Activated naive CD8-positive, alpha-beta T cell (primary cell): Measurements from ENCODE around the gene TANGO2.

Source experiments
- H3K27ac Mint-ChIP-seq: one replicate; pipeline ENCODE4 v1.8.0; 2021; ENCODE audit warnings: mixed read lengths
- H3K27me3 Mint-ChIP-seq: one replicate; pipeline ENCODE4 v1.8.0; 2021; ENCODE audit warnings: mixed read lengths
- H3K36me3 Mint-ChIP-seq: one replicate; pipeline ENCODE4 v1.8.0; 2021; ENCODE audit warnings: mixed read lengths
- H3K4me1 Mint-ChIP-seq: one replicate; pipeline ENCODE4 v1.8.0; 2021; ENCODE audit warnings: low read depth, mixed read lengths
- H3K4me3 Mint-ChIP-seq: one replicate; pipeline ENCODE4 v1.8.0; 2021; ENCODE audit warnings: mild to moderate bottlenecking, mixed read lengths
- H3K9me3 Mint-ChIP-seq: one replicate; pipeline ENCODE4 v1.8.0; 2021; ENCODE audit warnings: low read depth, mixed read lengths

The TANGO2 gene

DNA sequence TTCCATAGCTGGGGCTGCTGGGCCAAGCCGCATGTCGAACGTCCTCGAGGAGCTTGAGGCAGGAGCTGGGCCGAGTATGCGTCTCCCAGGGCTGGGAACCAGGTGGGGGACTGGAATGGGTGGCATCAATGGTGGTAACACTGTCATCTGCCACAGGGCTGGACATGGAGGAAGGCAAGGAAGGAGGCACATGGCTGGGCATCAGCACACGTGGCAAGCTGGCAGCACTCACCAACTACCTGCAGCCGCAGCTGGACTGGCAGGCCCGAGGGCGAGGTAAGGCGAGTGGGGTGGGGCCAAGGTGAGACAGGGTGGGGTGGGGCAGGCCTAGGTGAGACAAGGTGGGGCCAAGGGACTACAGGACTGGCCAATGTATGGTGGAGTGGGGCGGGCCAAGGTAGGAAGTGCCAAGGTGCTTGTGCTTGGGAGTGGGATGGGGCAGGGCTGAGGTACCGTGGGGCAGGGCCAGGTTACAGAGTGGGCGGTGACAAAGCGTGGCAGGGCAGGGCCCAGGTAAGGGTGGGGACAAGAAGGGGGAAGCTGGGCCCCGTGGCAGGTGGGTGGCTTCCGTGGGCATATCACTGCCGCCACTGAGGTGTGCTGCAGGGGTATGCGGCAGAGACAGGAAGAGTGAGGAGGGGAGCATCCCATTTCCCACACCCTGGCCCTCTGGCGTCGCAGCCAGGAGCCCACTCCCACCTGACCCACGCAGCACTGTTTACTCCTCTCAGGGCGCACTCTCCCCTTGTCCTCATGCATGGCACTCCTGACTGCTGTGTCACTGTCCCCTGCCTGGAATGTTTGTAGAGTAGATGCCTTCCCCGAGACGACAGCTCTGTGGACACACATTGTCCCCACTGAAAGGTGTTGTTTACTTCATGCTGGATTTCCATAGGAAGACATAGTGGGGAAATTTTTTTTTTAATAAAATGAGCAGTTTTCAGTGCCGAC, 31.7 kb downstream of the TANGO2 start:
- H3K36me3 Mint-ChIP-seq = peaks cover 9% of the 10 kb centered on the region
- H3K27me3 Mint-ChIP-seq = no peaks in the 10 kb centered on the region
- H3K9me3 Mint-ChIP-seq = no peaks in the 10 kb centered on the region
- no peak overlapping the region for H3K27ac Mint-ChIP-seq
- H3K4me1 Mint-ChIP-seq = peaks cover under 1% of the 10 kb centered on the region
- H3K4me3 Mint-ChIP-seq = no peak overlapping the region

DNA sequence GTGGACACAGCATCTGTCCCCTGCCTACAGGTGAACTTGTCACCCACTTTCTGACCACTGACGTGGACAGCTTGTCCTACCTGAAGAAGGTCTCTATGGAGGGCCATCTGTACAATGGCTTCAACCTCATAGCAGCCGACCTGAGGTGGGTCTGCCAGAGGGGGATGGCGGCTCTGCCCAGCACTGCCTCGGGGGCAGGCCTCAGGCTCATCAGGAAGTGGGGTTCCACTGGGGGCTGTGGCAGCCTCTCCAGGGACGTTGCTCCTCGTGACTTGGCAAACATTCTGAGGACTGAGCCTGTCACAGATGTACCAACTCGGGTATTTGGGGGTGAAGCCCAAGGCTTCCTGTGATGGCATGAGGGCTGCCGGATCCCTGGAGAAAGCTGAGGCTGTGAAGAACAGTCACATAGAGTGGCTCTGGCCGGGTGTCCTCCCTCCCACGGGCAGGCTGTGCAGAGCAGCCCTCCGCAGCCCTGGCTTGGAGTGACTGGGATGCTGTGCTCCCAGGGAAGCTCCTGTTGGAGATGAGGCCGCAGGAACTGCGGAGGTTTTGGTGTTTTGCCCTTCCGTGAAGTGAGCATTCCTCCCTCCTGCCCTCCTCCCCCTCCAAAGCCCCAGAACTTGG, 32.6 kb downstream of the TANGO2 start:
- H3K9me3 Mint-ChIP-seq = no peaks in the 10 kb centered on the region
- no peaks in the 10 kb centered on the region for H3K4me1 Mint-ChIP-seq
- no peak overlapping the region for H3K27ac Mint-ChIP-seq
- H3K4me3 Mint-ChIP-seq = no peak overlapping the region
- H3K27me3 Mint-ChIP-seq = no peaks in the 10 kb centered on the region
- H3K36me3 Mint-ChIP-seq = peaks cover 5% of the 10 kb centered on the region

DNA sequence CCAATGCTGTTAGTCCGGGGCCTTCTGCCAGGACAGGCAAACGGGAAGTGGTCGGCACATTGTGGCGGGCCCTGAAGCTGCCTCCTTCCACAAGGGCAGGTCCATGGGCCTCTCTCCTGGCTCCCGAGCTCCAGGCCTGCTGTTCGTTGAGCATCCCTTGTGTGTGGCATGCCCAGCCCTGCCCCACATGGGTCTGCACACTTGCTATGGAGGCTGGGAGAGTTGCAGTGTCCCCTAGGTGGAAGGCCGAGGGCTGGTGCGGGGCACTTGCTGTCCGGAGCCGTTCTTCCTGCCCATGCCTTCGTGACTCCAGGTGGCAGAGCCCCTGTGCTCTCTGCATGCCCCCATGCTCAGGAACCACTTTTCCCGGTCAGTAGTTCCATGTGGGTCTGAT, 33.1 kb downstream of the TANGO2 start:
- Mint-ChIP-seq H3K9me3 (no peaks in the 10 kb centered on the region), H3K27me3 (no peaks in the 10 kb centered on the region), H3K4me3 (no peak overlapping the region), H3K36me3 (peaks cover 2% of the 10 kb centered on the region), H3K27ac (no peak overlapping the region), H3K4me1 (no peaks in the 10 kb centered on the region)

DNA sequence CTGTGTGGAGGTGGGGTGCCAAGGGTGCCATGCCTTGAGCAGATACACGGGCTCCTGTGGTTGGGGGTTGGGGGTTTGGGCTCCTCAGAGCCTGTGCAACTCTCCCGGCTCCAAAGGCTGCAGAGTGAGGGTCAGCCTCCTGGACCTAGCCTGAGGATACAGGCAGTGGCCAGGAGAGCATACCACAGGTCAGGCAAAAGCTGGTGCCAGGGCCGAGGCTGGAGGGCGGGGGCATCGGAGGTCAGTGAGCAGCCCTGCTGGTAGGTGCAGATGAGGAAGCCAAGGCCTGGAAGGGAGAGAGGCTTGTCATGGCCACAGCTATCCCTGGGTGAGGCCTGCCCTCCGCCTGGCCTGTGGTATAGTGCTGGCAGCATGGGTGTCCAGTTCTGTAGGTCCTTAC, 33.6 kb downstream of the TANGO2 start:
- Mint-ChIP-seq H3K9me3 (no peaks in the 10 kb centered on the region), H3K27ac (no peak overlapping the region), H3K4me1 (no peaks in the 10 kb centered on the region), H3K36me3 (no peaks in the 10 kb centered on the region), H3K4me3 (no peak overlapping the region), H3K27me3 (no peaks in the 10 kb centered on the region)

DNA sequence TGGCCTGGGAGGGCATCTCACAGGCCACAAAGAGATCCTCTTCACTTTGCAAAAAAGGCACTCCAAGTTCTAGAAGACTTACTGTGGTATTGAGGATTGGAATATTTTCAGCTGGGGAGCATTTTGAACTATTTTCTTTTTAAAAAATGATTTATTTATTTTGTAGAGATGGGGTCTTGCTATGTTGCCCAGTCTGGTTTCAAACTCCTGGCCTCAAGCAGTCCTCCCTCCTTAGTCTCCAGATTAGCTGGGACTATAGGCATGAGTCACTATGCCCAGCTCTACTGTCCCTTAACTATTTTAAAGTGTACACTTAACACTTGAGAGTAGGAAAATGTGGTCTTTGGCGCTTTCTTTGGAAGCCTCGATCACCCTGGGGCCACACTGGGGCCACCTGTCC, 34.2 kb downstream of the TANGO2 start:
- Mint-ChIP-seq H3K4me1 (no peaks in the 10 kb centered on the region), H3K4me3 (no peak overlapping the region), H3K27ac (no peak overlapping the region), H3K27me3 (no peaks in the 10 kb centered on the region), H3K9me3 (no peaks in the 10 kb centered on the region), H3K36me3 (no peaks in the 10 kb centered on the region)

DNA sequence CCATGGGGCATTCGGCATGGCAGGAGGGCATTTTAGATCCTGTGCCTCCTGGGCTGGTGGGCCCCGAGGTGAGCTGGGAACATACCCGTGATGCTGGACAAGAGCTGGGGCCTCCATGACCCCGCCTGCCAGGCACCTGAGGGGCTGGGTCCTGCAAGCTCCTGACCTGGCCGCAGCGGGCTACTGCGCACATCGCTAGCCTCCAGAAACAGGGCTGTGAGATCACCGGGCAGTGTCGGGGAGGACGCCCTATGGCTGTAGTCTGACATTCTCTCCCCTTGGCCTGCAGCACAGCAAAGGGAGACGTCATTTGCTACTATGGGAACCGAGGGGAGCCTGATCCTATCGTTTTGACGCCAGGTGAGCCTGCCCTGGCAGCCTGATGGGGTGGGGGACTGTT, 34.7 kb downstream of the TANGO2 start:
- Mint-ChIP-seq H3K4me1 (no peaks in the 10 kb centered on the region), H3K36me3 (no peaks in the 10 kb centered on the region), H3K27me3 (no peaks in the 10 kb centered on the region), H3K4me3 (no peak overlapping the region), H3K27ac (no peak overlapping the region), H3K9me3 (no peaks in the 10 kb centered on the region)

DNA sequence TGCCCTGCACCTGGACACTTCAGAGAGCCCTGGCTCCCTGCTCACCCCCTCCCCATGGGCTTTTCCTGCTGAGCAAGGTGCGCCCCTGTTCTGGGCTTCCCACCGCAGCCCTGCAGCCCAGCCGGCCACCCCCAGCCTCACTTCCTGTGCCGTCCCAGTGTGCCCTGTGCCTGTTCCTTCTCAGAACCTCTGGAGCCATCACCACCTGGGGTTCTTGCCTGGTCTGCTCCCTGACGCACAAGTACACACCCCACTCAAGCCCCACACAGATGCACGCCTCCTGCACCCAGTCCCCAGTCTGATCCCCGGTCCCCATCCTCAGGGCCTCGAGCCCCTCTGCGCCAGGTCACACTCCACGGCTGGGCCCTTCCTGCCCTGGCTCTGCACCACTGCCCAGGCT, 35.3 kb downstream of the TANGO2 start:
- H3K4me1 Mint-ChIP-seq = no peaks in the 10 kb centered on the region
- no peaks in the 10 kb centered on the region for H3K27me3 Mint-ChIP-seq
- H3K27ac Mint-ChIP-seq = no peak overlapping the region
- no peak overlapping the region for H3K4me3 Mint-ChIP-seq
- H3K9me3 Mint-ChIP-seq = no peaks in the 10 kb centered on the region
- H3K36me3 Mint-ChIP-seq = no peaks in the 10 kb centered on the region

DNA sequence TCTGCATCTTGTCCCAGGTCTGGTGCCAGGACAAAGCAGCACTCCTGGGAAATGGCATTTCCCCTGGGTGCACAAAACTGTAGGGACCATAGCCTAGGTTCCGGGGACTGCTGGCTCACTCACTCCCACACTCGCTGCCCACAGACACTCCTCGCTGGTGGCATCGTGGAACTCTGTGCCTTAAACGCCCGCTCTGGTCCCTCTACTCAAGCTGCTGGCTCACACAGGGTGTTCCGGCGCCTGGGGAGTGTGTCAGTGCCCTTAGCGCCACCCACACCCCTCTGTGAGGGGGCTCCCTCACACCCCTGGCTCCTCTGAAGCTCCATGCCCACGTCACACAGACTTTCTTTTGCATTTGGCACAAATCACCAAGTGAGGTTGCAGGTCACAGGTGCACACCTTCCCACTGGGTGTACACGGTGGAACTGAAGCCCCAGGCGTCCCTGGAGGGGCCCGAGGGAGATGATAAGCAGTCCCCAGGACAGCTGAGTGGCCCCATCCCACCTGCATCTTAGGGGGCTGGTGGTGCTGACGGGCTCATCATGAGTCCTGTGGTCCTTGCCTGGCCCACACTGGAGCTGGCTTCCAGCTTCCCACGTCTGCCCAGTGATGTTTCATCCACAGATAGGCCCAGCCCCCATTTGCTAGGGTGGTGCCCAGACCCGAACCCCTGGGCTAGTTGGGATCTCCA, 35.9 kb downstream of the TANGO2 start:
- Mint-ChIP-seq H3K27ac (no peak overlapping the region), H3K27me3 (no peaks in the 10 kb centered on the region), H3K4me3 (no peak overlapping the region), H3K9me3 (no peaks in the 10 kb centered on the region), H3K4me1 (no peaks in the 10 kb centered on the region), H3K36me3 (no peaks in the 10 kb centered on the region)

DNA sequence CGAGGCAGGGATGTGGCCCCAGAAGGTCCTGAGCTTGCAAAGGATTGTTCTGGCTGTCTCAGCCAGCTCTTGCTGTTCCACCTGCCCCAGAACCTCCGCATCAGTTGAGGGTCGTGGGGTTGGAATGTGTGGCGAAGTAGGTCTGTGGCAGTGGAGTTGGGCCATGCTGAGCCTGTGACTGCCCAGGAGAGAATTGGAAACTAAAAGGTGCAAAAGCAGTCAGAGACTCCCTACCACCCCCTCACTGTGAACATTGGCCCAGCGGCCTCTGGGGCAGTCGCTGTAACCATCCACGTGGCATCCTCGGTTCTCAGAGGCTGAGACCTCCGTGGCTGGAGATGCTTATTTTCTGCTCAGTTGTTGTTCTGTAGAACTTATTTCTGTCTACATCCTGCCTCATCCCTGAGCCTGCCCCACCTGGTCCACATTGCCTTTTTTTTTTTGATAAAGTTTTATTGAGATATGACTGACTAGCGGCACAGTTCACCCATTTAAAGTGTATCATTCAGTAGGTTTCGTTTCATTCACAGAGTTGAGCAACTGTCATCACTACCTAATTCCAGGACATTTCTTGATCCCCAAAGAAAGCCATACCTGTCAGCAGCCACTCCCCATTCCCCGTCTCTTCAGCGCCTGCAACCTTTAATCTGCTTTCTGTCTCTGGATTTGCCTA, 36.8 kb downstream of the TANGO2 start:
- Mint-ChIP-seq H3K4me1 (no peaks in the 10 kb centered on the region), H3K9me3 (no peaks in the 10 kb centered on the region), H3K36me3 (no peaks in the 10 kb centered on the region), H3K4me3 (no peak overlapping the region), H3K27ac (no peak overlapping the region), H3K27me3 (no peaks in the 10 kb centered on the region)

DNA sequence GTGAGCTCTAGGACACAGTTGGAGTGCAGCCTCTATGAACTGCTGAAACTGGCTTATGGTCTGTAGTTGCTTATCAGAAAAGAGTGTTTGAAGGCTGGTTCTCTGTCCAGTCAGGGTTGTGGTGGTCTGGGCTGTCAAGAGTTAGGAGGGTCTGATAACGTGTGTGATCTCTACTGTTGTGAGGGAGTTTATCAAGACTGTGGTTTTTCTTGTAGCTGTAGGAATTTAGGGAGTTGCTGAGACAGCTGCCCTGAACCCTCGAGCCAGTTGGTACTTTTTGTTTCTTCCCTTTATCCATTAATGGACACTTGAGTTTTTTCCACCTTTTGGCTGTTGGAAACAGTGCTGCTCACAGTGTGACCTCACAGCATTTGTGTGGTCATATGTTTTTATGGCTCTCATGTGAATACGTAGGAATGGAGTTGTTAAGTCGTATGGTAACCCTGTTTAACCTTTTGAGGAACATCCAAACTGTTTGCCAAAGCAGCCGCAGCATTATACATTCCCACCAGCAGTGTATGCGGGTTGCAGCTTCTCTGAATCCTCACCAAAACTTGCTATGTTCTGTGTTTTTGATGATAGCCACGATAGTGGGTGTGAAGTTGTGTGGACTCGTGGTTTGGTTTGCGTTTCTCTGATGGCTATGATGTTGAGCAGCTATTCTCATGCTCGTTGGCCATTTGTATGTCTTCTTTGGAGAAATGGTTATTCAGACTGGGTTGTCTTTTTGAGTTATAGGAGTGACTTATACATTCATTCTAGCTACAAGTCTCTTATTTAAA, 38.3 kb downstream of the TANGO2 start:
- H3K9me3 Mint-ChIP-seq = no peaks in the 10 kb centered on the region
- no peaks in the 10 kb centered on the region for H3K36me3 Mint-ChIP-seq
- no peak overlapping the region for H3K27ac Mint-ChIP-seq
- H3K4me1 Mint-ChIP-seq = no peaks in the 10 kb centered on the region
- H3K4me3 Mint-ChIP-seq = no peak overlapping the region
- no peaks in the 10 kb centered on the region for H3K27me3 Mint-ChIP-seq

DNA sequence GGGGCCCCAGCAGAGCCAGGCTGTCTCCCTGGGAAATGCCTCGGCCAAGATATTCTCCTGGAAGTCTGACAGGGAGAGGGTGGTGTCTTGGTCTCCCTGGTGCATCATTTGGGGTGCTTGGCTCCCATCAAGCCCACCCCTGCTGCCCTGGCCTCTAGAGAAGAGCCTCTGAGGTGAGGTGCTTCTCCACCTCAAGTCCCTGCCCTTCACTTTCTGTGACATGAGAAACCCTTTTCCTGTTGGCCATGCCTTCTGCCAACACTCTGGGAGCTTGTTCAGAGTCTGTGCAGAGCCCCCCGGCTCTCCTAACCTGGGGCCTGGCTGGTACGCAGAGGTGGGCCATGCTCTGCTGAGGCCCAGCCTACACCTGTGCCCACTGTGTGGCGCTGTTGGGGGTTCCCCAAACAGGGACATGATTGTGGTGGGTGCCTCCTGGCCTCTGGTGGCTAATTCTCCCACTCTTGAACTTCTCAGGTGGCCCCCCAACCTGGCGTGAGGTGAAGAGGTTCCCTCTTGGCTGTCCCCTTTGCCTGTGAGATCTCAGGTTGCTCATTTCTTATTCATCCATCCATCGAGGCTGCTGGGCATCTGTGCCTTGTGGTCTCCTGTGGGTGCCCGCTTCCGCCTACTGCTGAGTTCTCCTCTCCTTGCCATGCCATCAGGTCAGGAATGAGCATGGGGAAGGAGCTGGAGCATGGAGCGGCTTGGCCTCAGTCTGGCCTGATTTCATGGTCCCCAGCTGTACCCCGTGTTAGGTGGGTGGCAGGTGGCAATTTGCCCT, 40.0 kb downstream of the TANGO2 start:
- no peaks in the 10 kb centered on the region for H3K27me3 Mint-ChIP-seq
- no peaks in the 10 kb centered on the region for H3K9me3 Mint-ChIP-seq
- H3K4me3 Mint-ChIP-seq = no peak overlapping the region
- no peaks in the 10 kb centered on the region for H3K4me1 Mint-ChIP-seq
- no peak overlapping the region for H3K27ac Mint-ChIP-seq
- H3K36me3 Mint-ChIP-seq = no peaks in the 10 kb centered on the region

DNA sequence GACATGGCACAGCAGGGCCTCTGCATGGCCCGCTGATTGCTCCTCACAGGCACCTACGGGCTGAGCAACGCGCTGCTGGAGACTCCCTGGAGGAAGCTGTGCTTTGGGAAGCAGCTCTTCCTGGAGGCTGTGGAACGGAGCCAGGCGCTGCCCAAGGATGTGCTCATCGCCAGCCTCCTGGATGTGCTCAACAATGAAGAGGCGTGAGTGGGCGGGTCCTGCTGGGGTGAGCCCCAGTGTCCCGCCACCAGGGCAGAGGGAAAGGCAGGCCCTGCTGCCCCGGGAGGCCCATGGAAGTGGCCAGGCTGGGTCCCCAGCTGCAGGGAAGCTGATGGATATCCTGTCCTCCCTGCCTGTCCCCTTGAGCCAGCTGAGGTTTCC, 40.6 kb downstream of the TANGO2 start:
- Mint-ChIP-seq H3K4me1 (no peaks in the 10 kb centered on the region), H3K27ac (no peak overlapping the region), H3K9me3 (no peaks in the 10 kb centered on the region), H3K27me3 (no peaks in the 10 kb centered on the region), H3K4me3 (no peak overlapping the region), H3K36me3 (no peaks in the 10 kb centered on the region)

DNA sequence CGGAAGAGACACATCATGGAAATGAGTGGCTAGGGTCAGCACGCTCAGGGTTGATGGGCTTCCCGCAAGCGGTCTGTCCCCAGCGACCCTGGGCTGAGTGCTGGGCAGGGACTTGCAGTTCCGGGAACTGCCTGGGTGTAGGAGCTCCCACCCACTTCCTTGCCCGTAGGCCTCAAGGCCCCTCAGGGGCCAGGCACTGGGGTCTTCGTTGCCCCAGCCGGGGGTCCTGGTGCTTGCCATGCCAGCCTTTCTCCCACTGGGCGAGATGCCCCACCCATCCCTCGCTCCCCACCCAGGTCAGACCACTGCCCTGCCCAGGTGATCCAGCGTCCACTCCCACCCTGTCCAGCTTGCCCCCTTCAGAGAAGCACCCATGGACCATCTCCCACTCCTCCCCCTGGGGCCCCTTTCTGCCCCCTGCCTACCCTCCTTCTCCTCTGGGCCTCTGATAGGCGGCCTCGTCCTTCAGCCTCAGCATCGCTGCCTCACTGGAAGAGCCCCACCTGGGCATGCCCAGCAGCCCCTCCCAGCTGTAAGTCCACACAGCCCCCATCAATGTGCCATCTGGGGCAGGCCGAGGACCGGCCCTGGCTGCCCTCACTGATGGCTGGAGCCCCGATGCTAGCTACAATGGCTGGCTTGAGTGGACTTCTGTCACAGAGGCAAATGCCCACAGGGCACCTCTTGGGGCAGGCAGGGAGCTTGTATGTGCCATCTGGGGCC, 41.3 kb downstream of the TANGO2 start:
- Mint-ChIP-seq H3K27me3 (no peaks in the 10 kb centered on the region), H3K4me1 (no peaks in the 10 kb centered on the region), H3K36me3 (no peaks in the 10 kb centered on the region), H3K4me3 (no peak overlapping the region), H3K27ac (no peak overlapping the region), H3K9me3 (no peaks in the 10 kb centered on the region)
